ENCODE measurements around the gene LAMC3.

Gene LAMC3

DNA sequence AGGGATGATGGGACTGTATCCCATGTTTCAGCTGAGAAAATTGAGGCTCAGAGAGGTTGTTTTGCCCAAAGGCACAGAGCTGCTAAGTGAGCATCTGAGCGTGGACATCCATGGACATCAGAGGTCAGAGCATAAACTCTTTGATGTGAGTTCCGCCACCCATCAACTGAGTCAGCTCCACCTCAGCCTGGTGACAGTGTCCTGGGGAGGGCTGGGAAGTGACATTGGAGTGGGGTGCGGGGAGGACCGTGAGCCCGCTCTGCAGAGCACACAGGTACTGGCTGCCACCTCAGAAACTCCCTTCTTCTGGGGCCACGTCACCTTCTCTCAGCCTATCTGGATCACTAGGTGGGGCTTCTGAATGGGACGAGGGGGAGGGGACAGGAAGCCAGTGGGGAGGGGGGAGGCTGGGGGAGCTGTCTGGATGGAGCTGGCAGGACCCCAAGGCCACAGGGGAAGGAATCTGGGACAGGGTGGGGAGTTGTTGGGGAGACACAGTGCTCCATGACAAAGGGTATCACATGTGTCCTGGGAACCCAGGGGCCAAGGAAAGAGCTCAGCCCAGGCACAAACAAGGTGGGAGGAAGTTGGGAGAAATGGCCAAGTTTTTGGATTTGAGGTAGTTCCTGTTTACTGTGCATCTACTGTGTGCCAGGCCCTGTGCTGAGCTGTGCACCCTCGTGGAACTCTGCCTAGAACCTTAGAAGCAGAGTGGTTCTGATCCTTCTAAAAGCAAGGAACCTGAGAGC lies 2.5 kb downstream of the LAMC3 start:
- DNase-seq (ENCODE audit: low spot score) = no peak

GRCh38 chr9:131012023-131012334 lies 3.0 kb downstream of the LAMC3 start:
- no peak for DNase-seq (ENCODE audit: low spot score)

DNA sequence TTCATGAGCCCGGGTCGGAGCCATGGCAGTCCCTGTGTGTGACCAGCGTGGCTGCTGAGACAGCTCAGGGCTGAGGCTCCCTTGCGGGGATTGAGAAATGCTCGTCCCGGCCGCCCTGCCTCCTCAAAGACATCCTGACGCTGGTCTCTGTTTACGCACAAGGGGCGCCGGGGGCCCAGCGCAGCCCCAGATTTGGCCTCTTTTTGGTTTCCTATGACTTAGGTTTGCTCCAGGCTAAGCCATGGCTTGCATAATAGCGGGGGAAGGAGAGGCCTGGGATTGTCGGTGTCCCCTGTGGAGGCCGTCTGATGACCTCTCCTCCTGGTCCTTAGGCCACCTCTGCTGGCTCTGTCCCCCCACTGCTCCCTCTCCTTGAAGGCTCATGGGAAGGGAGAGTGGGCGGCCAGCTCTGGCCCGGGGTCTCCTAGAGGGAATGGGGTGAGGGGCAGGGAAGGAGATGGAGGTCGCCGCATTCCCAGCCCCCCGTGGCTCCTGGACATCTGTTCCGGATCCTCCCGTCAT lies 3.5 kb downstream of the LAMC3 start:
- DNase-seq (ENCODE audit: low spot score) = no peak

- no peak for DNase-seq (ENCODE audit: low spot score)
These were observed 4.2 kb downstream of the LAMC3 start for GRCh38 chr9:131013015-131013755.

- no peak for DNase-seq (ENCODE audit: low spot score)
These were observed 5.0 kb downstream of the LAMC3 start for GRCh38 chr9:131013771-131014676.

DNA sequence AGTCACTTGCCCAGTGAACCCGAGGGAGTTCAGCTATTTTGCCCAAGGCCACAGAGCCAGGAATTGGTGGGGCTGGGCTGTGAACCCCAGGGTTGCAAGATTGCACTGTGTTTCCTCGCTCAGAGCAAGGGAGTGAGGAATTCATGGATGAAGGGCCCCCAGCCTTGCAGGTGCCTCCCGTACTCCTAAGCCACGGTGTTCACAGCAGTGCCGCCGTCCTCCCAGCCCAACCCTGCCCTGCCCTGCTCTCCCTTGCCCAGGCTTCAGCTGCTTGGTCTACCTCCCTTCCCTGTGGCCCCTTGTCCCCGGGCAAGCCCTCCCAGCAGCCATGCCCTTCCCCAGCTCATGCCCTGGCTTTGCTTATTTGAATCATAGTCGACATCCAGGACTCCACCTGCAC lies 6.1 kb downstream of the LAMC3 start:
- no peak for DNase-seq (ENCODE audit: low spot score)

- DNase-seq (ENCODE audit: low spot score) = no peak
These were observed 7.0 kb downstream of the LAMC3 start for GRCh38 chr9:131015876-131016397.

DNA sequence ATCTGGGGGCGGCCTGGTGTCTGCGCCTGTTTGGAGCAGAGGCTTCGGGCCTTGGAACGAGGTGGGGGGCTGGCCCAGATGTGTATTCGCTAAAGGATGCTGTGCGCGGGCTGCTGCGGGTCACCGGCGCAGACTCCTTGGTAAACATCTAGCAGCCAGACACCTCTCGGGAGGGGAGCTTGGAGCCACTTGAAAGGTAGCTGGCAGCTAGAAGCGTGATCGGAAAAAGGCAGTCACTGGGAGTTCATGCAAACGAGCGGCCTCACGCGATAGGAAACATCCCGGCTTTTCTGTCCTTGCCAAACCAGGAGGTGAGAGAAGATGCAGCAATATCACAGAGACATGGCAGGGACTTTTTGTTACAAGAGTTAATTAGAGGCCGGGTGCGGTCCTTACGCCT lies 8.1 kb downstream of the LAMC3 start:
- no peak for DNase-seq (ENCODE audit: low spot score)

- DNase-seq (ENCODE audit: low spot score) = no peak
These were observed 9.6 kb downstream of the LAMC3 start for GRCh38 chr9:131018621-131019020.

DNA sequence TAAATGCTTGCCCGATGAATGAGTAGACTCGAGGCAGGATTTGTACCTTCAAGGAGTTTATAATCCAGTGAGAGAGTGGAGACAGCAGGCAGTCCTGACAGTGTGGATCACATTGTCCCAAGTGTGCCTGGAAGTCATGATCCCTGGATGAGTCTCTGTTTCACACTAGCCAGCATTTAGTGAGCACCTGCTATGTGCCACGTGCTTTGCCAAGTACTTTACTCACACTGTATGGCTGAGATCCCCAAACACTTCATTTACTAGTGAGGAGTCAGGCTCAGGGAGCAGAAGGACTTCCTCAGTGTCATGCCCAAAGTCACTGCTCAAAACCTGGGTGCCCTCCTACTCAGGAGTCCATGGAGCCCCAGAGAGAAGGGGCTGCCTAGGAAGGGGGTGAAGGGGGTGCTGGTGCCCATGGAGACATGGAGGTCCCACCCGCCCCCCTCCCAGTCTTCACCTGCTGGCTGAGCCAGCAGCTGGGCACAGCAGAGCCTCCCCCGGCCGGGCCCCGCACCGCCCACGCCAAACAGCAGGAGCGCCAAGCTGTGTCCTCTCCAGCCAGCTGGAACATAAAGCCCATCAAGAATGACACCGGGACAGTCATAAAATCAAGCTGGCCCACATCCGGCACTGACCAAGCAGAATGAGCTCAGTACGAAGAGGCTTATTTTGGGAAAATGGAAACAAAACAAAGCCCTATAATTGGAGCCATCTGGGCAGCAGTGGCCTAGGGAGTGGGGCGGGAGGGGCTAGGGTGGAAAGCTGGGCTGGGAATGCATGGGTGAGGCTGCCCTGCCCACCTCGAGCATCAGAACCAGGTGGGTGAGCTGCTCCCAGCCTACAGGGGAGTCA lies 10.6 kb downstream of the LAMC3 start:
- peak; percentile 35 for DNase-seq (ENCODE audit: low spot score)

DNA sequence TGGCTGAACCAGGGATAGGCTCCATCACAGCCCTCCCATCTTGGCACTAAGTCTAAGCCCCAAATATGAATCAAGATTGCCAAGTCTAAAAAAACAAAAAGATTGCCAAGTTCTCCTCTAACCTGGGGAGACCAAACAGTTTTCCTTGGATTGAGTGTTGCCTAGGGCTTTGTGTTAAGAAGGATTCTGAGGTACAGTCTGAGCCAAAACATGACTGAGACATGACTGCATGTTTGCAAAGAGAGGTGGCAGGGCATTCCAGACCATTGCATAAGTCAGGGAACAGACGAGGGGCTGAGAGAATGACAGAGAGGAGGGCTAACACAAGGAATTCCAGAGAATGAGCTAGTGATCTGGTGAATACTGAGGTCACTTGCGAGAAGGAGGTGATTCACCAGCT lies 11.4 kb downstream of the LAMC3 start:
- DNase-seq (ENCODE audit: low spot score) = no peak

- no peak for DNase-seq (ENCODE audit: low spot score)
These were observed 11.9 kb downstream of the LAMC3 start for GRCh38 chr9:131020862-131021261.

DNA sequence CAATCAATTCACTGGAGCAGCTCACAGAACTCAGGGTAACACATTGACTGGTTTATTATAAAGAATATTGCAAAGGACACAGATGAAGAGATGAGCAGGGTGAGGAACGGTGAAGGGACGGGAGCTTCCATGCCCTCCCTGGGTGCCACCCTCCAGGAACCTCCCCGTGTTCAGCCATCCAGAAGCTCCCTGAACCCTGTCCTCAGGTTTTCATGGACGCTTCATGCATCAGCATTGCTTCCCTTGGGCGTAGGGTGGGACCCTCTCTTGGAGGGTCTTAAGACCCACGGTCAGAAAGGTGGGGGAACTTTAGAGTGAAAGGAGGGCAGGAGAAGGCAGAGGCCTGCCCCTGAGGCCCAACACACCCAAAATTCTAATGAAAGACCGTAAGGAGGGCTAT lies 12.8 kb downstream of the LAMC3 start:
- no peak for DNase-seq (ENCODE audit: low spot score)

DNA sequence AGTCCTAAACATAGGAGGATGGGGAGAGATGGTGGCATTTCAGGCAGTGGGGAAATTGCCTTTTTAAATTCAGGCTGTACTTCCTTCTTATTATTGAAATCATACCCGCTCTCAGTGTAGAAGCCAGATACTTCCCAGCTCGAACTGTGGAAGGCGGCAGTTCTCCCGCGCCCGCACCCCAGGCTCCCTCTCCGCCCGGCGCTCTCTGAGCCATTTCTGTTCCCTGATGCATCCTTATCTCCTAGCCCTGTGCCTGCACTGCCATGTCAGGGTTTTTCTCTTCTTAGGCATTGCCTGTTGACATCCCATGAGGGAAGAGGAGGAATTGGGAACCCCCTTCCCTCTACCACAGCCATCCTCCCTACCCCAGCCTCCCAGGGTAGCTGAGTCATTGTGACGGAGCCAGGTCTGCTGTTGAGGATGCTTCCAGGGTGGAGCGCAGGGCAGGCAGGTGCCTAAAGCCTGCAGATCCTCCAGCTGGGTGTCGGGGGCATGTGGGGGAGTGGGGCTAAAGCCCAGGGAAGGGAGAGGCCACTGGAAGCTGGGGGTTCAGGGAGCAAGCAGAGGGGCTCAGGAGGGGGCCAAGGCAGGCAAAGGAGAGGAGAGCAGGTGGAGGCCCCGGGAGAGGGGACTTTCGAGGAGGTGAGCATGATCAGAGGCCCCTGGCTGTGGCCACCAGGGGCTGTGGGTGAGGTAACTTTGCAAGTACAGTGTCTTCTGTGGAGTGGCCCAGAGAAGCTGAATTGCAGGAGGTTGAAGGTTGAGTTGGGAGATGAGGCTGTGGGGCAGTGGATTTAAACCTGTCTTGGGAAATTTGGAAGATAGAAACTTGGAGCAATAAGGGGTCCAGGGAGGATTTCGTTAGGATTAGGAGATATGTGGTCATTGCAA lies 16.2 kb downstream of the LAMC3 start:
- peak; percentile 30 for DNase-seq (ENCODE audit: low spot score)

DNA sequence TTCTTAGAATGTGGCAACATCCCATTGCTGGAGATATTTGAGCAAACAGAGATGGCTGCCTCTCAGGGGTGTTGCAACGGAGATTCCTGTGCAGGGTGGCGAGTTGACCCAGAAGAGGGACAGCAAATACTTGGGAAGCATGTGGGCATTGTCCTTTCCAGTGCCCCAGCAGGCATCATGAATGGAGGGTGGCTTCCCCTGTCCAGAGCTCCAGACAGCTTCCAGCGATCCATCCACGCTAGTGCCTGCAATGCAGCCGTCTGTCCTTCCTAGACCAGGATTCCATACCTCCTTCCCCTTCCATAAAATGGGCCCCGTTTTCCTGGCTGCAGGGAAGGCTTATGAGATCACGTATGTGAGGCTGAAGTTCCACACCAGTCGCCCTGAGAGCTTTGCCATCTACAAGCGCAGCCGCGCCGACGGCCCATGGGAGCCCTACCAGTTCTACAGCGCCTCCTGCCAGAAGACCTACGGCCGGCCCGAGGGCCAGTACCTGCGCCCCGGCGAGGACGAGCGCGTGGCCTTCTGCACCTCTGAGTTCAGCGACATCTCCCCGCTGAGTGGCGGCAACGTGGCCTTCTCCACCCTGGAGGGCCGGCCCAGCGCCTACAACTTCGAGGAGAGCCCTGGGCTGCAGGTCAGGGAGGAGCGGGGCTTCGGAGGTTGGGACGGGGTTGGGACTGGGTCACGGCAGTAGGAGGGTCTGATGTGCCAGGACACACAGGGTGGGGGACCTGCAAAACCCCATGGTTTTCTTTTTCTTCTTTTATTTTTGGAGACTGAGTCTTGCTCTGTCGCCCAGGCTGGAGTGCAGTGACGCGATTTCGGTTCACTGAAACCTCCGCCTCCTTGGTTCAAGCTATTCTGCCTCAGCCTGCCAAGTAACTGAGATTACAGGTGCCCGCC lies 17.2 kb downstream of the LAMC3 start:
- no peak for DNase-seq (ENCODE audit: low spot score)

- DNase-seq (ENCODE audit: low spot score) = no peak
These were observed 18.3 kb downstream of the LAMC3 start for GRCh38 chr9:131027048-131027871.

- no peak for DNase-seq (ENCODE audit: low spot score)
These were observed 18.9 kb downstream of the LAMC3 start for GRCh38 chr9:131027872-131028179.

GRCh38 chr9:131028221-131028884 lies 19.4 kb downstream of the LAMC3 start:
- no peak for DNase-seq (ENCODE audit: low spot score)

Measured in D341Med (cell line).